HPDE6-E6E7 (cell line): ENCODE measurements around the gene NRCAM.
A peak's percentile ranks its signal among the peaks of the same experiment; 100 is the strongest.

ENCODE experiments used
- DNase-seq: peaks from one replicate; pipeline ENCODE4 v3.0.0; 2011; ENCODE audit warnings: missing footprints; ENCODE audit errors: extremely low spot score

Gene NRCAM

GRCh38 chr7:108308903-108309302 lies 147.3 kb downstream of the NRCAM start:
- DNase-seq, result peak; percentile 21

DNA sequence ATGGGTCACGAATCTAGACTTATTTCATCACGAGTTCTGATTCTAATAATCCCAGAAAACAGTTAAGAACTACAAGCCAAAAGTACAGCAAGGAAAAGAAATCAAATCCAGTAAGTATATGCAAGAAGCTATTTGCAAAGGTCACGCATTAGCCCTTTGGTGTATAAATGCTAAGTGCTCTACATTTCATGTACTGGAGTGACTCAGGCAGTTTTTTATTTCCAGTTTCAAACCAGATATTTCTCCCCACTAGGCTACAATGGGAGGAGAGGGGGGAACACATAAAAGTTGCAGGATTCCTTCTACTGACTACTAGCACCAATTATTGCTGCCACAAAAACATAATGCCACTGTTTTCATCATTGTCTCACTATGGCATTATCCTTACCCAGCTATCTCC lies 148.0 kb downstream of the NRCAM start:
- no peak for DNase-seq

DNA sequence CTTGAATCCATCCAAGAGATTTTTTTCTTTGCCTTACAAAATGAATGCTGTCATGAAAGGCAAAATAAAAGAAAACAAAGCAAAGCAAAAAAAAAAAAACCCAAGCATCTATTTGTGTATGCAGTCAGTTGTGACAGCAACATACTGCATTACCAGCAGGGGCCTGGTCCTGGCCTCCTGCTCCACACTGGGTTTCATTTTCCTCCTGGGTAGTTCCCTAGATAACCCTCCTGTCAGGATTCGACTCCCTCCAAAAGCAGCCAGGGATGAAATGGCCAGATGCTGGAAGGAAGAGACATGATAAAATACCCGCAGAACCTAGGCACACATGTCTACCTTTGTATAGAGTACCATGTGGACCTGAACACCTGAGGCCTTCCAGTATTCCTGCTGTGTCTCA lies 148.6 kb downstream of the NRCAM start:
- no peak for DNase-seq

GRCh38 chr7:108307194-108307593 lies 149.0 kb downstream of the NRCAM start:
- DNase-seq, result no peak

DNA sequence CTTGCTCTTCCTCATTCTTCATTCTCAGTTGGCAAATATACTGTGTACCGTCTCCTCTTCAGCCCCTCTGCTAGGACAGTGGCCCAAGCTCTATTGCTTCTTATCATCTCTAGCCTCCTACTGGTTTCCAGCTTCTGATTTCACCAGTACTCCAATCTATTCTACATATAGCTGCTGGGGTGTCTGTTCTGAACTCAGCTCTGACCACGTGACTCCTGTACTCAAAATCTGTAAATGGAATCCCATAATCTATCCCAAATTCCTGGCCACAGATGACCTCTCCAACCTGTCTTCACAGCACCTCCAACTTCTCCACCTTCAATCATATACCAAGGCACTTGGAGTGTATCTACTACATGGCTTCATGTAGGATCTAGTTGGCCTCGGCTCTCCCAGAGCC lies 152.9 kb downstream of the NRCAM start:
- no peak for DNase-seq

- DNase-seq, result no peak
Measured at GRCh38 chr7:108301387-108301786, 154.8 kb downstream of the NRCAM start.

DNA sequence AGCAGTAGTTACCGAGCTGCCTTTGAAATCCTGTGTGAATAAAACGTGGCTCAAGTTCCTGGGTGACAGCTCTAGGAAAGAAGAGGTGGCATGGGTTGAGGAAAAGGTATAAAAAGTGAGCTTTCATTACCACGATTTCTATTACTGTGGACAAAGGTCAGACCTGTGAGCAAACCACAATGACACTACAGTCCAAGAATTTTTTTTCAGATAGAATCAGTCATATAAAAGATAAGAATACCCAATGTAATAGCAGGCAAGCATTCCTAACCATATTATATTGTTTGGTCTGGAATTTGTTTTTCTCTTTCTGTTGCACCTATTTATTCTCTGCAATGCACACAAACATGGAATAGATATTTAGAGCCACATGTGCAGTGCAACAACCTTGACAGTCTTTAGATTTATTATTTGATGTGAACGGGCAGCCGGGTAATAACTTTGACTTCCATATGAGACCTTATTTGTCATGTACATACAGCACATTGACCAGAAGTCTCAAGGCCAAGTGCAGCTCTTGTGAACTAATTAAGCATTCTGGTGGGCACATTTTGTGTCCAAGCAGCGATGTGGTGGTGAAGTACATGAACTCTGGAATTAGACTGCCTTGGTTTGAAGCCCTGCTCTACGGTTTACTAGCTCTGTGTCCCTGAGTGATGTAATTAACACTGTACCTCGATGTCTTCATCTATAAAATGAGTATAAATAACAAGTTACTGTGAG lies 156.8 kb downstream of the NRCAM start:
- DNase-seq, result no peak

DNA sequence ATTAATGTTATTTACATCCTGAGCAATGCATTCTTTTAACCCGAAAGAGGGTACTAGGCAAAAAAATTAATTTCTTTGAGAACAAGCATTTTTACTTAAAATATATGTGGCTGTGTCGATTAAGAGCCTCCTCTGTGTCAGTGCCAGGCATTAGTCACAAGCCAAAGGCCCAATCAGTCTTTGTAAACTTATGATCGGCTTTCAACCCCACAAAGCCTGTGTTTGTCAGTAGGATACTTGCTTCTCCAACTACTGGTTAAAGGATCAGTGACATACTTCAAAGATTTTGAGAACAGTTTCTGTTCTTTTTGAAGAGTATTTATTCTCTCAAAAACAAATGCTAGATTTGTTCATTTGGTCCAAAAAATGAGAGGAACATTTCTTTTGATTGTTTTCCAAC lies 159.3 kb downstream of the NRCAM start:
- DNase-seq, result no peak

DNA sequence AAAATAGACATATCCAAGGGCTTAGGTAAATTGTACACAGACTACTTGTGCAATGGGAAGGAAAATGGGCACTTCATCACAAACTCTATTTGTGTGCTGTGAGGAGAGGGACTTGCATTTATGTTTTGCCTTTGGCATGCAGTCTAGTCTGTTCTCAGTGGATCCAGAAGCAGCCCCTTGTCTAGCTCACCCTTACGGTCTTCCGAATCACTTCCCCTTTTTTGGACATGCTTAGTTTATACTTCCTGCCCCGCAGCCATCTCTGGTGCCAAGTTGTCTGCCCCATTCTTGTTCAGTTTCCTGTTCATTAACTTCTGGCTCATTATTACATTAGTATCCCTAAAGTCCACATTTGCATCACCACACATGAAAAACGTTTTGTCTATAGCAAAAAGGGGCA lies 161.6 kb downstream of the NRCAM start:
- DNase-seq, result no peak

DNA sequence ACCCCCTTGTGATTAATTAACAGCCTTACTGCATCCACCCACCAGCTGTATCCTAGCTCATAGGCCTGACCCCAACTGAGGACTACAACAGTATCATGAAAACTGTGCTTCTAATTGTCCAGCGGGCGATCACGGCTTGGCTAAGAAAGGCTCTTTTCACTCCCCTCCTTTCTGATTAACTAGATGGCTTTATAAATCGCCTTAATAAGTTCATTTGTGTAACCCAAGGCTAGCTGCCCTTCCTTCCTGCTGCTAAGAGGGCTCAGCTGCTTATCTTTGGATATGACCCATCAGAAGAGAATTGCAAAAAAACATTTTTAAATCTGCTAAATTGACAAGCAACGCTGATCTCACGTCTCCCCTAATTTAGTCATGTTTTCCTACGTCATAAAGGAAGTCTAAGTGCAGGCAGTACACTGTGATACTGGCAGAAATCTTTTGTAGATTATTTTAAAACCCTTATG lies 163.1 kb downstream of the NRCAM start:
- no peak for DNase-seq

GRCh38 chr7:108292541-108292940 lies 163.7 kb downstream of the NRCAM start:
- no peak for DNase-seq

GRCh38 chr7:108291791-108292440 lies 164.3 kb downstream of the NRCAM start:
- DNase-seq, result no peak

DNA sequence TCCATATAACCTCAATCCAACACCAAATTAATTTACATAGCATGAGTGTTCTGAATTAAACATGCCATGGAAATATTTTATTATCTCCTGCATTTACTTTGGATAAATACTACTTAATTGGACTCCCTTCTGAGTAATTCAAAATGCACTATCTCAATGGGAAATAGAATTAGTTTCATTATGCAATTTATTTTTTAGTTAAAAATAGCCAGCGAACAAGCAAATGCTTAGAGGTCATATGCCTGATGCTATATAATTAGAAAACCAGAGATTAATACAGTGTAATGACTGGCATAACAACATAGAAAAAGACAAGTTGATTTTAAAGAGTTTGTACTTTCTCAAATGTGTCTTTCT lies 165.1 kb downstream of the NRCAM start:
- no peak for DNase-seq

- DNase-seq, result no peak
Measured at GRCh38 chr7:108290459-108291151, 165.6 kb downstream of the NRCAM start.

- DNase-seq, result no peak
Measured at GRCh38 chr7:108289852-108290251, 166.4 kb downstream of the NRCAM start.

GRCh38 chr7:108287857-108288256 lies 168.4 kb downstream of the NRCAM start:
- DNase-seq, result no peak

DNA sequence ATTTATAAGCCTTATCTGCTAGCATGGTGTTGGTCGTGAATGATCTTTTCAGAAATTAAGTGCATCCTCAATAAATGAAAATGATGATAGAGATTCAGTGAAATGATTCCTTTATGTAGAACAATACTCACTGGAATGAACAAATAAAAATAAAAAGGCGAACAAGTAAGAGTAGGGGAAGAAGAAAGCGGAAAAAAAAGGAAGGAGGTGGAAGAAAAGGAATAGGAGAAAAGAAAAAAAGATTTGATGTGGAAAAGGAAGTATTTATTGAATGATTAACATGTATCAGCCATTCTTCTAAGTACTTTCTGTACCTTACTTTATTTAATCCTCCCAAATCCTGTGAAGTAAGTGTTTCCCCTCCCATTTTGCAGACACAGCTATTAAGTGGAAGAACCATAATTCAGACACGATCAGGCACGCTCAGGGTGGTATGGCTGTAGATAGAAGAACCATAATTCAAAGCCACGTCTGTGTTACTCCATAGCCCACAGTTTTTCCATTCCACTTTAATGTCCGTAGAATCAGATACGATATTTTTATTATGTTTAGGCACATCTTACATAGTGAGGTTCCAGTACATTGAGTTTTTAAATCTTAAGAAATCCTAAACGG lies 169.8 kb downstream of the NRCAM start:
- no peak for DNase-seq

DNA sequence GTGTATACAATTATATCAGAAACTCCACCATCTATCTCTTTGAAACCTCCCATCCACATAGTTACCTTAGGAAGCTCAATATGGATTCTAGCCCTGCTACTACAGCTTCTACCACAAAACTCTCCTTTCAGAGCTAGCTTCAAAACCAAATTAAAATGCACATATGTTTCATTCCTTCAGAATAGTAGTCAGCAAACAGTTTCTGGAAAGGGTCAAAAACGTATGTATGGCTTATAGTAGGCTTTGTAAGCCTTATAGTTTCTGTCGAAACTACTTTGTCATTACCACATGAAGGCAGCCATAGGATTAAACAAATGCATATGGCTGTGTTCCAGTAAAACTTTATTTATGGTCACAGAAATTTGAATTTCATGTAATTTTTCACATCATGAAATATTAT lies 170.5 kb downstream of the NRCAM start:
- DNase-seq, result no peak

DNA sequence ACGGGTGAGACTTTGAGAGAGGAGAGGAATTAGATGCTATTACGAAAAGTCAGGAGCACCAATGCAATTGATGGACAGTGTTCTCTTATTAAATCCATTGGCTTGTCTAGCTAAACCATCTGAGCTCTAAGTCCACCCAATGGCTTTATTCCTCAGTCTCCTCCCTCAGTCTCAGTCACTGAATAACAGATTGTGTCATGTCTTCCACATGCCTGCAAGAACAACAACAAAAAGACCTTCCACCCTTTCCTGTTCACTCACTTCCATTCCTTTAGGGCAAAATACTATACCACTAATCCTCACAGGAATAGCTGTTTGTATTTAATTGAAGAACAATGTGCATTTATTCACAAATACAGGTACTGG lies 171.2 kb downstream of the NRCAM start:
- no peak for DNase-seq

DNA sequence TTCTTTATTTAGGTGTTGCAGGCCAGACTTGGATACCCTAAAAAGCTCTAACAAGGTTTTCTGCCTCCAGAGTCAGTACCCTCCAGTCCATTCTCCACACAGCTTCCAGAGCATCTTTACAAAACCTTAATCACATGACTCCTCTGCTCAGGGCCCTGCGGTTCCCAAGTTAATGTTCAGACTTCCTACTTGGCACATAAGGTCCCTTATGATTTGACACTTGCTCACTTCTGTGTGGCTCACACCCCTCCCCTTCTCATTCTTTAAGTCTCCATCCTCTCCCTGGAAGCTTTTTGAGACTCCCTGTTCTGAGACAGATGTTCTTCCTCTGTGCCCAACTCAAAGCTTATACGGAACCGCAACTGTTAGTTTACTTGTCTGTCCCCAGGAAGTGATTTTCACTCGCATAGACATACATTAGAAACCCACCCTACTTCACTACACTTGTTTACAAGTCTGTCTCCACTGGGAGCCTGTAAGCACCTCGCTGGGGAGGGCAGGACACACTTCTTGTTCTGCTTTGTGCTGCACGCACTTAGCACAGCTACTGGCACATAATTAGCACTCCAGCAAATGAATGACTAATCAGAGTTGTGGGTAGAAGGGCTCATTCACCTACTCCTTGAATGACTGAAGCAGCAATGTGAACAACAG lies 171.8 kb downstream of the NRCAM start:
- no peak for DNase-seq

- DNase-seq, result no peak
Measured at GRCh38 chr7:108283252-108283651, 173.0 kb downstream of the NRCAM start.

GRCh38 chr7:108282427-108282996 lies 173.7 kb downstream of the NRCAM start:
- DNase-seq, result no peak
